Measurements from ENCODE around the gene TWSG1. TPM values are rescaled to one million over a fixed set of nuclear protein-coding genes. Genes with fewer than 3 reads are reported as not detected.

Gene TWSG1
- total and polyA plus RNA-seq, 2 of the 13 experiments (the other 11 are each of a cell fraction or from before 2014, with no cell fraction given): 6.6 to 9.4 TPM

DNA sequence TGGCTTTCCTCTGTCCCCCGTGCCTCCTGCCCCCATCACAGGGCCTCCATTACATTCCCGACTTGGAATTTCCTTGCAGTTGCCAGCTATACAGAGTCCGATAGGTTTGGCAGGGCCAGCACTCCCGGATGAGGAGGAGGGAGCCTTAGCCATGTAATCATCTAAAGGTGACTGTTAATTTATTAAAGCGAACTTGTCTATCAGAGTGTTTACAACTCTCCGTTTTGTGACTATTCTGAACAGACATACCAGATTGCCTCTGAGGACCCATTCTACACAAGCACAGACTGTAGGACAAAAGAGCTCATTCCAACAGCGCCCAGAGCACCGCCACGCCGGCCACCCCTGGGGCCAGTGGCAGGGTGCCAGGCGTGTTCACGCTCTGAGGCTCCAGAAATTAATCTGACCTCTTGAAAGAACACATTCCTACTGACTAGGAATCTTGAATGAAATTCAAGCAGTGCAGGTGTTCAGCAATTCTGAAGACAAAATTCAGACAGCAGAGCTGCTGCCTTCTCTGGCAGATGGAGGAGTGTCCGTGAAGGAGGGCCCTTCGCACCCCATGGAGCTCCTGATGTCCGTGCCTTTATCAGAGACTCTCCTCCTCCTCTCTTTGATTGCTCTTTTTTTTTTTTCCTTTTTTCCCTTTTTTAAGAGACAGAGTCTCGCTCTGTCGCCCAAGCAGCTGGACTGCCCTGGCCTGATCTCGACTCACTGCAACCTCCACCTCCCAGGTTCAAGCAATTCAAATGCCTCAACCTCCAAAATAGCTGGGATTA lies 82.7 kb downstream of the TWSG1 start:
- Histone ChIP-seq H3K9ac (ENCODE audit: insufficient read depth, low read depth, low read length) (no peak overlapping the region), H2AFZ (ENCODE audit: low read length) (no peak overlapping the region), H3K4me1 (ENCODE audit: insufficient read depth, low read length) (peaks cover 7% of the 10 kb centered on the region; the same call in 1 of the 2 replicates), H3K4me2 (ENCODE audit: low read depth, low read length) (no peak overlapping the region), H3K27ac (ENCODE audit: extremely low read length, insufficient read depth, low read length) (no peak overlapping the region), H3K27me3 (ENCODE audit: control insufficient read depth in 1 of 2, insufficient read depth in 2 of 2, low read length in 2 of 2) (no peaks in the 10 kb centered on the region; a peak in 1 of 5 replicates), H3K36me3 (replicated peaks in 1 of 2; ENCODE audit: control insufficient read depth in 1 of 2, insufficient read depth in 2 of 2, low read length in 2 of 2) (no peaks in the 10 kb centered on the region), H3K9me3 (ENCODE audit: low read length) (no peaks in the 10 kb centered on the region), H3K79me2 (ENCODE audit: insufficient read depth, low read length) (no peaks in the 10 kb centered on the region), H3K4me3 (replicated peaks in 1 of 3; ENCODE audit: insufficient read depth in 1 of 3, low read depth in 2 of 3, low read length in 3 of 3) (no peak overlapping the region), H4K20me1 (ENCODE audit: insufficient read depth, low read length) (no peaks in the 10 kb centered on the region)
- DNase-seq (ENCODE audit: low spot score) (no peak), ATAC-seq (0 out of 3 replicates have a peak, but pooled peaks have one; percentile 35), FAIRE-seq (no peak)
- in situ Hi-C loops (cut with HindIII; ENCODE audit: extremely low pct_ligation_motif_present, low pct_unique_long_range_greater_than_20kb) (no loop called here), intact Hi-C loops (cut with micrococcal nuclease; ENCODE audit: unreplicated experiment) (no loop called here)
- CTCF ChIA-PET (ENCODE audit: low intra/inter-chr PET ratio, low total read pairs): no interaction called here
- TF ChIP-seq ZBTB7A (CRISPR knock-in tag; IDR thresholded peaks at IDR 0.05) (no peak), ZNF672 (CRISPR knock-in tag; IDR thresholded peaks at IDR 0.05) (no peak), ZBTB38 (CRISPR knock-in tag; IDR thresholded peaks at IDR 0.05) (no peak), ISL2 (CRISPR knock-in tag; IDR thresholded peaks at IDR 0.05) (no peak), KMT2B (CRISPR knock-in tag; IDR thresholded peaks at IDR 0.05) (no peak), ESRRA (CRISPR knock-in tag; IDR thresholded peaks at IDR 0.05; ENCODE audit: low read depth) (no peak), ZFP36 (IDR thresholded peaks at IDR 0.05; ENCODE audit: borderline replicate concordance, low read depth, low read length, partially characterized antibody) (no peak), SALL1 (CRISPR knock-in tag; IDR thresholded peaks at IDR 0.05) (no peak), CAMTA2 (CRISPR knock-in tag; IDR thresholded peaks at IDR 0.05; ENCODE audit: borderline replicate concordance) (no peak), XRCC5 (optimal IDR thresholded peaks at IDR 0.05; ENCODE audit: low read length) (no peak)
- TF ChIP-seq, protein P1, sequence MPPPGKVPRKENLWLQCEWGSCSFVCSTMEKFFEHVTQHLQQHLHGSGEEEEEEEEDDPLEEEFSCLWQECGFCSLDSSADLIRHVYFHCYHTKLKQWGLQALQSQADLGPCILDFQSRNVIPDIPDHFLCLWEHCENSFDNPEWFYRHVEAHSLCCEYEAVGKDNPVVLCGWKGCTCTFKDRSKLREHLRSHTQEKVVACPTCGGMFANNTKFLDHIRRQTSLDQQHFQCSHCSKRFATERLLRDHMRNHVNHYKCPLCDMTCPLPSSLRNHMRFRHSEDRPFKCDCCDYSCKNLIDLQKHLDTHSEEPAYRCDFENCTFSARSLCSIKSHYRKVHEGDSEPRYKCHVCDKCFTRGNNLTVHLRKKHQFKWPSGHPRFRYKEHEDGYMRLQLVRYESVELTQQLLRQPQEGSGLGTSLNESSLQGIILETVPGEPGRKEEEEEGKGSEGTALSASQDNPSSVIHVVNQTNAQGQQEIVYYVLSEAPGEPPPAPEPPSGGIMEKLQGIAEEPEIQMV (CRISPR knock-in tag; IDR thresholded peaks at IDR 0.05; ENCODE audit: low read depth): no peak
- TF ChIP-seq, protein P2, sequence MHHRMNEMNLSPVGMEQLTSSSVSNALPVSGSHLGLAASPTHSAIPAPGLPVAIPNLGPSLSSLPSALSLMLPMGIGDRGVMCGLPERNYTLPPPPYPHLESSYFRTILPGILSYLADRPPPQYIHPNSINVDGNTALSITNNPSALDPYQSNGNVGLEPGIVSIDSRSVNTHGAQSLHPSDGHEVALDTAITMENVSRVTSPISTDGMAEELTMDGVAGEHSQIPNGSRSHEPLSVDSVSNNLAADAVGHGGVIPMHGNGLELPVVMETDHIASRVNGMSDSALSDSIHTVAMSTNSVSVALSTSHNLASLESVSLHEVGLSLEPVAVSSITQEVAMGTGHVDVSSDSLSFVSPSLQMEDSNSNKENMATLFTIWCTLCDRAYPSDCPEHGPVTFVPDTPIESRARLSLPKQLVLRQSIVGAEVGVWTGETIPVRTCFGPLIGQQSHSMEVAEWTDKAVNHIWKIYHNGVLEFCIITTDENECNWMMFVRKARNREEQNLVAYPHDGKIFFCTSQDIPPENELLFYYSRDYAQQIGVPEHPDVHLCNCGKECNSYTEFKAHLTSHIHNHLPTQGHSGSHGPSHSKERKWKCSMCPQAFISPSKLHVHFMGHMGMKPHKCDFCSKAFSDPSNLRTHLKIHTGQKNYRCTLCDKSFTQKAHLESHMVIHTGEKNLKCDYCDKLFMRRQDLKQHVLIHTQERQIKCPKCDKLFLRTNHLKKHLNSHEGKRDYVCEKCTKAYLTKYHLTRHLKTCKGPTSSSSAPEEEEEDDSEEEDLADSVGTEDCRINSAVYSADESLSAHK (CRISPR knock-in tag; IDR thresholded peaks at IDR 0.05; ENCODE audit: borderline replicate concordance): no peak
- BruUV-seq (replicated peaks): no TSS peak
- 56% methylated on average over 18 of the region's 18 CpGs for WGBS (ENCODE audit: low lambda C conversion rate)
- POLR2A ChIA-PET: no interaction called here

Measured in HepG2 (cell line).